BLaER1 treated with 17β-estradiol and CSF1 and Interleukin-3, amounts not matched to agents 10 nM and 100 nM (cell line): ENCODE results near the gene ASH1L.
"Not testable (repeated sequence)": the region's sequence is repeated elsewhere in the genome, so short reads cannot be mapped to it uniquely, and the experiment has no call there.

Experiments
- H3K27ac ChIP-seq, 11 experiments: shearing (Covaris generic); formaldehyde crosslinking; 2 replicates each; pipeline ENCODE4 v1.8.1; 2022
- H3K27me3 ChIP-seq, 11 experiments: shearing (Covaris generic); formaldehyde crosslinking; 2 replicates each; pipeline ENCODE4 v1.8.1; 2022
- H3K36me3 ChIP-seq, 11 experiments: shearing (Covaris generic); formaldehyde crosslinking; 2 replicates each; pipeline ENCODE4 v1.8.1; 2022
- H3K4me1 ChIP-seq, 10 experiments: shearing (Covaris generic); formaldehyde crosslinking; 2 replicates each; pipeline ENCODE4 v1.8.1; 2022
- H3K4me2 ChIP-seq, 11 experiments: shearing (Covaris generic); formaldehyde crosslinking; 2 replicates each; pipeline ENCODE4 v1.8.1; 2022
- H3K4me3 ChIP-seq, 10 experiments: shearing (Covaris generic); formaldehyde crosslinking; 2 replicates each; pipeline ENCODE4 v1.8.1; 2022
- H3K9ac ChIP-seq, 11 experiments: shearing (Covaris generic); formaldehyde crosslinking; 2 replicates each; pipeline ENCODE4 v1.8.1; 2022
- H3K9me3 ChIP-seq, 11 experiments: shearing (Covaris generic); formaldehyde crosslinking; replicated peaks in 1 of 11; 2 replicates each; pipeline ENCODE4 v1.8.1; 2022
- H4K20me1 ChIP-seq, 11 experiments: shearing (Covaris generic); formaldehyde crosslinking; 2 replicates each; pipeline ENCODE4 v1.8.1; 2022
- Cebpa-rat ChIP-seq, 11 experiments: shearing (Covaris generic); IDR thresholded peaks; 2 replicates each; pipeline ENCODE4 v1.8.1; 2022

Gene ASH1L

GRCh38 chr1:155392898-155393411, 169.6 kb downstream of the ASH1L start:
- Histone ChIP-seq H3K4me3 (no peak overlapping the region), H3K9me3 (peaks cover 19 to 47% (median 34%) of the 10 kb centered on the region in 11 experiments), H3K27ac (no peak overlapping the region), H3K4me1 (no peaks in the 10 kb centered on the region), H3K27me3 (no peaks in the 10 kb centered on the region), H4K20me1 (0 out of 22 replicates have a peak, but pooled peaks cover 0 to 7% (median 0%) of the 10 kb centered on the region in 11 experiments), H3K9ac (no peak overlapping the region), H3K36me3 (peaks cover 87 to 100% (median 98%) of the 10 kb centered on the region in 11 experiments), H3K4me2 (no peak overlapping the region)
- no peak for TF ChIP-seq Cebpa-rat (IDR thresholded peaks at IDR 0.05)

- Histone ChIP-seq H3K9ac (no peak overlapping the region), H3K4me3 (no peak overlapping the region), H3K9me3 (peaks cover 32 to 69% (median 54%) of the 10 kb centered on the region in 11 experiments), H4K20me1 (no peaks in the 10 kb centered on the region), H3K4me2 (no peak overlapping the region), H3K27ac (no peak overlapping the region), H3K36me3 (peaks cover 95 to 100% (median 100%) of the 10 kb centered on the region in 11 experiments), H3K4me1 (no peaks in the 10 kb centered on the region), H3K27me3 (no peaks in the 10 kb centered on the region)
- no peak for TF ChIP-seq Cebpa-rat (IDR thresholded peaks at IDR 0.05)
Observed at GRCh38 chr1:155389826-155390225, 172.8 kb downstream of the ASH1L start.

- not testable (repeated sequence) for H3K4me1 ChIP-seq, H3K4me3 ChIP-seq, H3K27ac ChIP-seq, H3K4me2 ChIP-seq, H3K27me3 ChIP-seq, H4K20me1 ChIP-seq, H3K9ac ChIP-seq
- Histone ChIP-seq H3K9me3 (peaks cover 17 to 41% (median 32%) of the 10 kb centered on the region in 11 experiments), H3K36me3 (peaks cover 80 to 100% (median 96%) of the 10 kb centered on the region in 11 experiments)
Observed at GRCh38 chr1:155385836-155386235, 176.8 kb downstream of the ASH1L start.

GRCh38 chr1:155383406-155383805, 179.2 kb downstream of the ASH1L start:
- Histone ChIP-seq H3K27me3 (no peaks in the 10 kb centered on the region), H3K4me3 (no peak overlapping the region), H4K20me1 (peaks cover 0 to 9% (median 0%) of the 10 kb centered on the region in 11 experiments; a peak in 1 of 22 replicates), H3K36me3 (peaks cover 72 to 96% (median 91%) of the 10 kb centered on the region in 11 experiments), H3K9me3 (peaks cover 14 to 28% (median 26%) of the 10 kb centered on the region in 11 experiments), H3K9ac (no peak overlapping the region), H3K4me2 (no peak overlapping the region), H3K4me1 (peaks cover 0 to 7% (median 0%) of the 10 kb centered on the region in 10 experiments; a peak in 1 of 20 replicates), H3K27ac (no peak overlapping the region)
- TF ChIP-seq Cebpa-rat (IDR thresholded peaks at IDR 0.05) = no peak

- no peak overlapping the region for H3K27ac ChIP-seq
- H3K4me2 ChIP-seq = peak overlapping the region in 1 of 11 experiments; percentile 4; a peak in 1 of 22 replicates
- H3K4me1 ChIP-seq = peaks cover 0 to 7% (median 0%) of the 10 kb centered on the region in 10 experiments; a peak in 1 of 20 replicates
- no peak overlapping the region for H3K9ac ChIP-seq
- H3K36me3 ChIP-seq = peaks cover 77 to 96% (median 91%) of the 10 kb centered on the region in 11 experiments
- no peak for TF ChIP-seq Cebpa-rat (IDR thresholded peaks at IDR 0.05)
- H3K27me3 ChIP-seq = no peaks in the 10 kb centered on the region
- no peak overlapping the region for H3K4me3 ChIP-seq
- no peaks in the 10 kb centered on the region for H3K9me3 ChIP-seq
- peaks cover 0 to 9% (median 0%) of the 10 kb centered on the region in 11 experiments; a peak in 2 of 22 replicates for H4K20me1 ChIP-seq
Observed at GRCh38 chr1:155379631-155380090, 182.9 kb downstream of the ASH1L start.

- TF ChIP-seq Cebpa-rat (IDR thresholded peaks at IDR 0.05) = no peak
- no peaks in the 10 kb centered on the region for H3K27me3 ChIP-seq
- no peak overlapping the region for H3K27ac ChIP-seq
- peaks cover 0 to 9% (median 0%) of the 10 kb centered on the region in 11 experiments; a peak in 2 of 22 replicates for H4K20me1 ChIP-seq
- peaks cover 0 to 7% (median 0%) of the 10 kb centered on the region in 10 experiments; a peak in 1 of 20 replicates for H3K4me1 ChIP-seq
- no peak overlapping the region for H3K9ac ChIP-seq
- H3K9me3 ChIP-seq = no peaks in the 10 kb centered on the region
- H3K36me3 ChIP-seq = peaks cover 77 to 96% (median 91%) of the 10 kb centered on the region in 11 experiments
- H3K4me2 ChIP-seq = no peak overlapping the region
- H3K4me3 ChIP-seq = no peak overlapping the region
Observed at GRCh38 chr1:155379180-155379579, 183.4 kb downstream of the ASH1L start.

- Histone ChIP-seq H3K27ac (no peak overlapping the region), H3K9ac (no peak overlapping the region), H3K4me3 (no peak overlapping the region), H3K4me2 (no peak overlapping the region), H4K20me1 (peaks cover 0 to 9% (median 0%) of the 10 kb centered on the region in 11 experiments; a peak in 2 of 22 replicates), H3K36me3 (peaks cover 89 to 100% (median 98%) of the 10 kb centered on the region in 11 experiments), H3K9me3 (no peaks in the 10 kb centered on the region), H3K27me3 (no peaks in the 10 kb centered on the region), H3K4me1 (no peaks in the 10 kb centered on the region)
- no peak for TF ChIP-seq Cebpa-rat (IDR thresholded peaks at IDR 0.05)
Observed at GRCh38 chr1:155360051-155360450, 202.6 kb downstream of the ASH1L start.

GRCh38 chr1:155352631-155353030, 210.0 kb downstream of the ASH1L start:
- H3K4me2 ChIP-seq = no peak overlapping the region
- no peaks in the 10 kb centered on the region for H3K4me1 ChIP-seq
- TF ChIP-seq Cebpa-rat (IDR thresholded peaks at IDR 0.05) = no peak
- no peaks in the 10 kb centered on the region for H3K27me3 ChIP-seq
- H4K20me1 ChIP-seq = no peaks in the 10 kb centered on the region; a peak in 1 of 22 replicates
- H3K4me3 ChIP-seq = no peak overlapping the region
- H3K9me3 ChIP-seq = no peaks in the 10 kb centered on the region
- H3K36me3 ChIP-seq = peaks cover 92 to 100% (median 98%) of the 10 kb centered on the region in 11 experiments
- H3K27ac ChIP-seq = no peak overlapping the region
- no peak overlapping the region for H3K9ac ChIP-seq

- H3K36me3 ChIP-seq = peaks cover 99 to 100% (median 100%) of the 10 kb centered on the region in 11 experiments
- H3K4me1 ChIP-seq = no peaks in the 10 kb centered on the region
- no peak overlapping the region for H3K4me3 ChIP-seq
- no peaks in the 10 kb centered on the region for H3K27me3 ChIP-seq
- peaks cover 0 to 7% (median 0%) of the 10 kb centered on the region in 11 experiments; a peak in 1 of 22 replicates for H4K20me1 ChIP-seq
- H3K27ac ChIP-seq = no peak overlapping the region
- H3K4me2 ChIP-seq = no peak overlapping the region
- H3K9ac ChIP-seq = no peak overlapping the region
- no peak for TF ChIP-seq Cebpa-rat (IDR thresholded peaks at IDR 0.05)
- H3K9me3 ChIP-seq = no peaks in the 10 kb centered on the region
Observed at GRCh38 chr1:155342842-155343241, 219.8 kb downstream of the ASH1L start.
